GM19025 (cell line): ENCODE results near the gene CAMKK1.

Experiments used
- ATAC-seq: cut with Tn5 transposase; IDR thresholded peaks from one replicate; pipeline ENCODE4 v1.9.1; 2021; ENCODE audit warnings: mild to moderate bottlenecking, low read depth, moderate library complexity; ENCODE audit not compliant: unreplicated experiment

CAMKK1 gene

GRCh38 chr17:3897731-3898130 is 4.9 kb upstream of the CAMKK1 start:
- no peak for ATAC-seq

GRCh38 chr17:3896968-3897235 is 4.0 kb upstream of the CAMKK1 start:
- no peak for ATAC-seq

- ATAC-seq = no peak
Measured at GRCh38 chr17:3896108-3896967, 3.5 kb upstream of the CAMKK1 start.

GRCh38 chr17:3895354-3895753 is 2.5 kb upstream of the CAMKK1 start:
- no peak for ATAC-seq

- no peak for ATAC-seq
Measured at GRCh38 chr17:3894911-3895343, 2.1 kb upstream of the CAMKK1 start.

GRCh38 chr17:3894188-3894587 is 1.3 kb upstream of the CAMKK1 start:
- no peak for ATAC-seq

- ATAC-seq = no peak
Measured at GRCh38 chr17:3893720-3894116, 865 bp upstream of the CAMKK1 start.

- no peak for ATAC-seq
Measured at GRCh38 chr17:3892095-3892998, 506 bp downstream of the CAMKK1 start.

- no peak for ATAC-seq
Measured at GRCh38 chr17:3891626-3892094, 1.2 kb downstream of the CAMKK1 start.

- ATAC-seq = no peak
Measured at GRCh38 chr17:3890878-3891219, 2.0 kb downstream of the CAMKK1 start.

GRCh38 chr17:3890082-3890877 is 2.6 kb downstream of the CAMKK1 start:
- no peak for ATAC-seq

- ATAC-seq = no peak
Measured at GRCh38 chr17:3889325-3890012, 3.4 kb downstream of the CAMKK1 start.

- ATAC-seq = no peak
Measured at GRCh38 chr17:3888343-3889171, 4.3 kb downstream of the CAMKK1 start.

- ATAC-seq = no peak
Measured at GRCh38 chr17:3887804-3888203, 5.0 kb downstream of the CAMKK1 start.

GRCh38 chr17:3887394-3887793 is 5.5 kb downstream of the CAMKK1 start:
- no peak for ATAC-seq

- no peak for ATAC-seq
Measured at GRCh38 chr17:3886776-3887175, 6.1 kb downstream of the CAMKK1 start.

GRCh38 chr17:3885970-3886369 is 6.9 kb downstream of the CAMKK1 start:
- no peak for ATAC-seq

GRCh38 chr17:3885271-3885670 is 7.6 kb downstream of the CAMKK1 start:
- ATAC-seq = no peak

- ATAC-seq = no peak
Measured at GRCh38 chr17:3884188-3884587, 8.7 kb downstream of the CAMKK1 start.
